ENCODE data around the gene ZNF32. TPM values are rescaled to one million over a fixed set of nuclear protein-coding genes. Genes with fewer than 3 reads are reported as not detected.

The ZNF32 gene
- total RNA-seq, 2 donors from 2014 or later, result 15.7 to 17.7 TPM

DNA sequence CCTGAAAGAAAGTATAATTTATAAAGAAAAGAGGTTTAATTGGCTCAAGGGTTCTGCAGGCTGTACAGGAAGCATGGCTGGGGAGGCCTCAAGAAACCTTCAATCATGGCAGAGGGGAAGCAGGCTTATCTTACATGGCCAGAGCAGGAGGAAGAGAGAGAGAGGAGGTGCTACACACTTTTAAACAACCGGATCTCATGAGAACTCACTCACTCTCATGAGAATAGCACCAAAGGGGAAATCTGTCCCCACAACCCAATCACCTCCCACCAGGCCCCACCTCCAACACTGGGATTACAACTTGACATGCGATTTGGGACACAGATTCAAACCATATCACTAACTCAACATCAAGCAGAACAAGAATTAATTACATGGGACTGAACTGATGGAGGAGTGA, 49.3 kb downstream of the ZNF32 start:
- Histone ChIP-seq H3K9me3 (no peaks in the 10 kb centered on the region), H3K4me1 (no peaks in the 10 kb centered on the region), H3K36me3 (no peaks in the 10 kb centered on the region), H3K4me3 (no peak overlapping the region), H3K9ac (ENCODE audit: low read depth in 2 of 2, low read length in 2 of 2) (no peak overlapping the region), H3K27me3 (no peaks in the 10 kb centered on the region), H3K27ac (no peak overlapping the region)
- no peak for TF ChIP-seq CTCF (IDR thresholded peaks at IDR 0.05)
- no peak for DNase-seq
- intact Hi-C loops (cut with DNase I), result no loop called here

- Histone ChIP-seq H3K27ac (no peak overlapping the region), H3K27me3 (no peaks in the 10 kb centered on the region), H3K36me3 (no peaks in the 10 kb centered on the region), H3K4me1 (no peaks in the 10 kb centered on the region), H3K9ac (ENCODE audit: low read depth in 2 of 2, low read length in 2 of 2) (no peak overlapping the region), H3K4me3 (no peak overlapping the region), H3K9me3 (no peaks in the 10 kb centered on the region)
- intact Hi-C loops (cut with DNase I), result no loop called here
- no peak for TF ChIP-seq CTCF (IDR thresholded peaks at IDR 0.05)
- no peak for DNase-seq
Measured at GRCh38 chr10:43598446-43598845, 50.2 kb downstream of the ZNF32 start.

- Histone ChIP-seq H3K4me3 (no peak overlapping the region), H3K9me3 (no peaks in the 10 kb centered on the region), H3K9ac (ENCODE audit: low read depth in 2 of 2, low read length in 2 of 2) (no peak overlapping the region), H3K36me3 (no peaks in the 10 kb centered on the region), H3K27me3 (no peaks in the 10 kb centered on the region), H3K27ac (no peak overlapping the region), H3K4me1 (no peaks in the 10 kb centered on the region)
- DNase-seq, result no peak
- TF ChIP-seq CTCF (IDR thresholded peaks at IDR 0.05), result no peak
- intact Hi-C loops (cut with DNase I), result no loop called here
Measured at GRCh38 chr10:43596546-43596945, 52.1 kb downstream of the ZNF32 start.

- intact Hi-C loops (cut with DNase I), result no loop called here
- H3K27ac ChIP-seq, result no peak overlapping the region
- H3K4me3 ChIP-seq, result no peak overlapping the region
- no peak overlapping the region for H3K9ac ChIP-seq (ENCODE audit: low read depth in 2 of 2, low read length in 2 of 2)
- no peaks in the 10 kb centered on the region for H3K9me3 ChIP-seq
- TF ChIP-seq CTCF (IDR thresholded peaks at IDR 0.05), result no peak
- no peaks in the 10 kb centered on the region for H3K36me3 ChIP-seq
- no peaks in the 10 kb centered on the region for H3K27me3 ChIP-seq
- no peak for DNase-seq
- no peaks in the 10 kb centered on the region for H3K4me1 ChIP-seq
Measured at GRCh38 chr10:43595739-43596298, 52.9 kb downstream of the ZNF32 start.

GRCh38 chr10:43594944-43595589, 53.6 kb downstream of the ZNF32 start:
- no peak for DNase-seq

More at GRCh38 chr10:43594944-43595589, 53.6 kb downstream of the ZNF32 start:
- intact Hi-C loops (cut with DNase I), result no loop called here
- H3K4me3 ChIP-seq, result no peak overlapping the region
- H3K27ac ChIP-seq, result no peak overlapping the region
- no peaks in the 10 kb centered on the region for H3K36me3 ChIP-seq
- no peaks in the 10 kb centered on the region for H3K9me3 ChIP-seq
- H3K9ac ChIP-seq (ENCODE audit: low read depth in 2 of 2, low read length in 2 of 2), result no peak overlapping the region
- no peaks in the 10 kb centered on the region for H3K27me3 ChIP-seq
- no peaks in the 10 kb centered on the region for H3K4me1 ChIP-seq
- TF ChIP-seq CTCF (IDR thresholded peaks at IDR 0.05), result no peak

Other genes with a start within 250 kb of the ZNF32 start
- gene HNRNPF, start 239.7 kb downstream of the ZNF32 start, total RNA-seq, result 100 to 1,000 TPM; 250 to 394 TPM
- 1 to 10 TPM; 2.8 to 4.5 TPM for gene ZNF487, start 211.8 kb downstream of the ZNF32 start, total RNA-seq
- 1 to 10 TPM; 1.2 to 1.9 TPM for gene ZNF239, start 74.3 kb downstream of the ZNF32 start, total RNA-seq
- gene ZNF485, start 42.4 kb downstream of the ZNF32 start, total RNA-seq, result 1 to 10 TPM; 1.6 to 2.8 TPM

Measured in colonic mucosa (tissue), 4 donors.